Stimulated activated CD4-positive, alpha-beta T cell treated with anti-CD3 and anti-CD28 coated beads, Interleukin-1b, Interleukin-23, amount 100 ng/mL, for 48 hours (primary cell): Measurements from ENCODE around the gene C5orf63.
A peak's percentile ranks its signal among the peaks of the same experiment; 100 is the strongest.
"Not testable (repeated sequence)": the region's sequence is repeated elsewhere in the genome, so short reads cannot be mapped to it uniquely, and the experiment has no call there.

Experiments
- DNase-seq: peaks from one replicate; pipeline ENCODE4 v3.0.0-alpha.2; 2020

C5orf63 gene

GRCh38 chr5:127030259-127031146 is 42.8 kb downstream of the C5orf63 start, which contains the start of gene MARCHF3:
Gene MARCHF3, minus strand, starts transcription at chr5:127030558. Its CDS starts 112,387 bp downstream, at chr5:126918171.
- peak; percentile 94 for DNase-seq

- peak; percentile 63 for DNase-seq
Measured at GRCh38 chr5:127029581-127030258, 43.6 kb downstream of the C5orf63 start.

GRCh38 chr5:127028822-127029457 is 44.4 kb downstream of the C5orf63 start:
- no peak for DNase-seq

GRCh38 chr5:127027539-127027938 is 45.8 kb downstream of the C5orf63 start:
- no peak for DNase-seq

- no peak for DNase-seq
Measured at GRCh38 chr5:127026166-127026565, 47.1 kb downstream of the C5orf63 start.

- DNase-seq, result no peak
Measured at GRCh38 chr5:127025467-127025866, 47.8 kb downstream of the C5orf63 start.

- DNase-seq, result no peak
Measured at GRCh38 chr5:127024821-127025220, 48.5 kb downstream of the C5orf63 start.

GRCh38 chr5:127023552-127024191 is 49.6 kb downstream of the C5orf63 start:
- peak; percentile 3 for DNase-seq

- DNase-seq, result no peak
Measured at GRCh38 chr5:127022846-127023245, 50.5 kb downstream of the C5orf63 start.

- no peak for DNase-seq
Measured at GRCh38 chr5:127019928-127020327, 53.4 kb downstream of the C5orf63 start.

GRCh38 chr5:127016722-127017121 is 56.6 kb downstream of the C5orf63 start:
- not testable (repeated sequence) for DNase-seq

GRCh38 chr5:127015716-127016115 is 57.6 kb downstream of the C5orf63 start:
- DNase-seq, result no peak

- DNase-seq, result no peak
Measured at GRCh38 chr5:127014573-127014972, 58.7 kb downstream of the C5orf63 start.

GRCh38 chr5:127013407-127013806 is 59.9 kb downstream of the C5orf63 start:
- no peak for DNase-seq

GRCh38 chr5:127012916-127013315 is 60.4 kb downstream of the C5orf63 start:
- no peak for DNase-seq

- no peak for DNase-seq
Measured at GRCh38 chr5:127011961-127012644, 61.2 kb downstream of the C5orf63 start.

GRCh38 chr5:127011153-127011552 is 62.1 kb downstream of the C5orf63 start:
- DNase-seq, result no peak

- no peak for DNase-seq
Measured at GRCh38 chr5:127010362-127010761, 62.9 kb downstream of the C5orf63 start.

- DNase-seq, result no peak
Measured at GRCh38 chr5:127009784-127010183, 63.5 kb downstream of the C5orf63 start.

- DNase-seq, result no peak
Measured at GRCh38 chr5:127008300-127008975, 64.9 kb downstream of the C5orf63 start.

GRCh38 chr5:127007522-127007921 is 65.8 kb downstream of the C5orf63 start:
- no peak for DNase-seq

- no peak for DNase-seq
Measured at GRCh38 chr5:127006744-127007143, 66.6 kb downstream of the C5orf63 start.
